NT2/D1 (cell line): Measurements from ENCODE around the gene TMIE.

ENCODE experiments used
- SUZ12 ChIP-seq: IDR thresholded peaks from 2 replicates; pipeline ENCODE4 v1.6.1; 2011; ENCODE audit not compliant: insufficient read length, insufficient read depth; ENCODE audit errors: extremely low read depth
- YY1 ChIP-seq: IDR thresholded peaks from 2 replicates; pipeline ENCODE4 v1.6.1; 2011; ENCODE audit not compliant: insufficient read length, insufficient read depth
- ZNF274 ChIP-seq: IDR thresholded peaks from 2 replicates; pipeline ENCODE4 v1.6.1; 2011; ENCODE audit warnings: mild to moderate bottlenecking, low read depth, low read length

DNA sequence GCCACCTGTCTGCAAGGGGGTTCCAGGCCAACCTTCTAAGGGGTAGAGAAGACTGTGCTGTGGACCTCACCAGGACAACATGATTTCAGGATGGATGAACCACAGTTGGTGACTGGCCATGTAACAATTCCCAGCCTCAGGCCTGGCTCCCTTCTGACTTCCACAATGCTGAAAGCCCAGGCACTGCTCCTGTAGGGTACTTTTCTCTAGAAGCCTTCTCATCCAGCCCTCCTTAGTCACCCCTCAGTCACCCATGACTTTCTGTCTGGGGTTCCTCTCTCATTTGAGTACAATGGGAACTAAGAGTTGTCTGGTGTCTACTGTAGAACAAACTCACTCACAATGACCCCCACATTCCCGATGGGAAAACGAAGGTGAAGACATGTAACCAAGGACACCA lies 16.3 kb upstream of the TMIE start:
- no peak for TF ChIP-seq YY1
- TF ChIP-seq SUZ12: no peak
- TF ChIP-seq ZNF274: no peak
